OCI-LY3 (cell line): ENCODE measurements around the gene PRX.
A peak's percentile ranks its signal among the peaks of the same experiment; 100 is the strongest.
"Not testable (repeated sequence)": the region's sequence is repeated elsewhere in the genome, so short reads cannot be mapped to it uniquely, and the experiment has no call there.

Experiments used
- H2AFZ ChIP-seq: fragments of 200-600, 300-600 bp; shearing (Covaris generic); 2 replicates; pipeline ENCODE4 v1.6.0; 2014; ENCODE audit warnings: antibody characterized with exemption, low read depth, low read length
- H3K27ac ChIP-seq: fragments of 200-600, 300-600 bp; sonication (generic); 2 replicates; pipeline ENCODE4 v1.5.1; 2014; ENCODE audit warnings: mild to moderate bottlenecking, low read length, moderate library complexity, mixed read lengths
- H3K27me3 ChIP-seq: fragments of 200-600, 300-600 bp; sonication (generic); 2 replicates; pipeline ENCODE4 v1.6.1; 2014; ENCODE audit warnings: low read depth, low read length, mixed read lengths
- H3K36me3 ChIP-seq: fragments of 200-600, 300-600 bp; sonication (generic); replicated peaks from 2 replicates; pipeline ENCODE3; 2014; ENCODE audit warnings: low read depth, low read length, mixed read lengths
- H3K4me1 ChIP-seq: fragments of 300-600, 200-600 bp; sonication (generic); 2 replicates; pipeline ENCODE4 v1.6.1; 2014; ENCODE audit warnings: low read length, mixed read lengths
- H3K4me2 ChIP-seq: fragments of 200-600, 300-600 bp; sonication (generic); 2 replicates; pipeline ENCODE4 v1.6.1; 2014; ENCODE audit warnings: low read length, mixed read lengths
- H3K4me3 ChIP-seq: fragments of 300-600, 200-600 bp; sonication (generic); 2 replicates; pipeline ENCODE4 v1.5.1; 2014; ENCODE audit warnings: antibody characterized with exemption, mild to moderate bottlenecking, low read length, moderate library complexity
- H3K79me2 ChIP-seq: fragments of 300-600, 200-600 bp; shearing (Covaris generic); 2 replicates; pipeline ENCODE4 v1.6.1; 2014; ENCODE audit warnings: mild to moderate bottlenecking, low read length, mixed read lengths
- H3K9ac ChIP-seq: fragments of 300-600, 200-600 bp; shearing (Covaris generic); 2 replicates; pipeline ENCODE4 v1.6.0; 2014; ENCODE audit warnings: mild to moderate bottlenecking, low read length, moderate library complexity
- H3K9me3 ChIP-seq: fragments of 200-600, 300-600 bp; shearing (Covaris generic); 2 replicates; pipeline ENCODE4 v1.6.1; 2014; ENCODE audit warnings: low read length, mixed read lengths; ENCODE audit not compliant: insufficient read depth
- H4K20me1 ChIP-seq: fragments of 200-600, 300-600 bp; sonication (generic); 2 replicates; pipeline ENCODE4 v1.6.1; 2016; ENCODE audit warnings: low read length, mixed read lengths; ENCODE audit not compliant: insufficient read depth
- CTCF ChIP-seq: fragments of 200-600, 300-600 bp; sonication (generic); IDR thresholded peaks from 2 replicates; pipeline ENCODE4 v1.5.1; 2014; ENCODE audit warnings: antibody characterized with exemption, low read length, low read depth
- EZH2phosphoT487 ChIP-seq: fragments of 200-600 bp; shearing (Covaris generic); IDR thresholded peaks from 2 replicates; pipeline ENCODE4 v1.6.1; 2018; ENCODE audit warnings: antibody characterized with exemption, mixed run types, low read depth

The PRX gene

GRCh38 chr19:40438284-40438683 is 25.1 kb upstream of the PRX start:
- Histone ChIP-seq H3K9me3 (no peaks in the 10 kb centered on the region), H3K27ac (no peak overlapping the region), H3K36me3 (peaks cover 29% of the 10 kb centered on the region), H3K9ac (no peak overlapping the region), H2AFZ (no peak overlapping the region), H3K4me2 (no peak overlapping the region), H3K27me3 (no peaks in the 10 kb centered on the region), H3K79me2 (peaks cover 22% of the 10 kb centered on the region), H3K4me3 (no peak overlapping the region), H3K4me1 (peaks cover 35% of the 10 kb centered on the region), H4K20me1 (peaks cover 29% of the 10 kb centered on the region)
- TF ChIP-seq EZH2phosphoT487 (no peak), CTCF (no peak)

GRCh38 chr19:40433391-40434216 is 20.4 kb upstream of the PRX start:
- Histone ChIP-seq H3K36me3 (no peaks in the 10 kb centered on the region), H3K4me2 (peak overlapping the region; percentile 95), H3K9ac (peak overlapping the region; percentile 78), H3K27ac (peak overlapping the region; percentile 80), H3K27me3 (no peaks in the 10 kb centered on the region), H3K9me3 (no peaks in the 10 kb centered on the region), H4K20me1 (no peaks in the 10 kb centered on the region), H3K4me3 (peak overlapping the region; percentile 76), H3K4me1 (peaks cover 34% of the 10 kb centered on the region), H3K79me2 (no peaks in the 10 kb centered on the region), H2AFZ (peak overlapping the region; percentile 97)
- TF ChIP-seq CTCF (no peak), EZH2phosphoT487 (no peak)

- not testable (repeated sequence) for H3K9me3 ChIP-seq, H3K9ac ChIP-seq, H3K27ac ChIP-seq, H2AFZ ChIP-seq, H3K79me2 ChIP-seq, H4K20me1 ChIP-seq, H3K4me3 ChIP-seq, H3K4me2 ChIP-seq, H3K36me3 ChIP-seq, H3K27me3 ChIP-seq
- peaks cover 34% of the 10 kb centered on the region for H3K4me1 ChIP-seq
Measured at GRCh38 chr19:40432760-40433159, 19.6 kb upstream of the PRX start.

GRCh38 chr19:40431698-40432097 is 18.5 kb upstream of the PRX start:
- no peak for TF ChIP-seq EZH2phosphoT487
- no peak for TF ChIP-seq CTCF

GRCh38 chr19:40430242-40430641 is 17.1 kb upstream of the PRX start:
- H3K9me3 ChIP-seq, H3K27ac ChIP-seq, H3K4me3 ChIP-seq, H3K9ac ChIP-seq, H4K20me1 ChIP-seq, H3K36me3 ChIP-seq, H3K79me2 ChIP-seq, H3K4me2 ChIP-seq, H2AFZ ChIP-seq, H3K27me3 ChIP-seq: not testable (repeated sequence)
- peaks cover 27% of the 10 kb centered on the region for H3K4me1 ChIP-seq

More at GRCh38 chr19:40431698-40432097, 18.5 kb upstream of the PRX start:
- Histone ChIP-seq H3K4me2 (no peak overlapping the region), H3K27me3 (no peaks in the 10 kb centered on the region), H3K4me1 (peaks cover 34% of the 10 kb centered on the region), H3K4me3 (no peak overlapping the region), H4K20me1 (no peaks in the 10 kb centered on the region), H3K36me3 (no peaks in the 10 kb centered on the region), H3K79me2 (no peaks in the 10 kb centered on the region), H3K9ac (no peak overlapping the region), H3K9me3 (no peaks in the 10 kb centered on the region), H3K27ac (no peak overlapping the region), H2AFZ (no peak overlapping the region)

GRCh38 chr19:40428197-40428596 is 15.0 kb upstream of the PRX start:
- not testable (repeated sequence) for H3K4me2 ChIP-seq, H4K20me1 ChIP-seq, H3K27me3 ChIP-seq, H3K4me3 ChIP-seq, H3K36me3 ChIP-seq, H3K9ac ChIP-seq, H2AFZ ChIP-seq, H3K9me3 ChIP-seq, H3K27ac ChIP-seq, H3K79me2 ChIP-seq
- peaks cover 13% of the 10 kb centered on the region for H3K4me1 ChIP-seq
